CD14-positive monocyte (primary cell): ENCODE results near the gene MINAR1. TPM values are rescaled to one million over a fixed set of nuclear protein-coding genes. Genes with fewer than 3 reads are reported as not detected.

Source experiments
- DNase-seq, 3 donors: peaks; one replicate each; pipeline ENCODE4 v3.0.0-alpha.2; 2011 to 2022
- H2AFZ ChIP-seq: 2 replicates; pipeline ENCODE4 v1.6.0; 2012; ENCODE audit warnings: mild to moderate bottlenecking, low read depth, low read length, inconsistent platforms; ENCODE audit not compliant: insufficient read depth, poor library complexity, severe bottlenecking
- H3K27ac ChIP-seq, 2 donors: 1 replicate in 1 of 2; 2 replicates in 1 of 2; pipeline ENCODE4 v1.5.1; 2012 to 2013; ENCODE audit warnings: low read length in 2 of 2, control low read depth in 1 of 2, inconsistent platforms in 1 of 2, low read depth in 1 of 2, mild to moderate bottlenecking in 1 of 2
- H3K27me3 ChIP-seq, 2 donors: one replicate each; pipeline versions ENCODE4 v1.6.0 to v1.6.1; 2011 to 2013; ENCODE audit warnings: low read length in 2 of 2; ENCODE audit not compliant: control insufficient read depth in 2 of 2, insufficient read depth in 2 of 2
- H3K36me3 ChIP-seq, 2 donors: replicated peaks in 1 of 2; 1 replicate in 1 of 2; 2 replicates in 1 of 2; pipeline versions ENCODE4 v1.5.1 to v1.6.1; 2012 to 2013; ENCODE audit warnings: low read length in 2 of 2, control low read depth in 1 of 2, inconsistent platforms in 1 of 2, mild to moderate bottlenecking in 1 of 2; ENCODE audit not compliant: insufficient read depth in 2 of 2, control insufficient read depth in 1 of 2
- H3K4me1 ChIP-seq, 2 donors: 1 replicate in 1 of 2; 2 replicates in 1 of 2; pipeline versions ENCODE4 v1.5.1 to v1.6.1; 2012 to 2013; ENCODE audit warnings: low read length in 2 of 2, control low read depth in 1 of 2, inconsistent platforms in 1 of 2, mild to moderate bottlenecking in 1 of 2, moderate library complexity in 1 of 2; ENCODE audit not compliant: insufficient read depth in 2 of 2, control insufficient read depth in 1 of 2
- H3K4me2 ChIP-seq: replicated peaks from 2 replicates; pipeline ENCODE3; 2012; ENCODE audit warnings: low read length, moderate library complexity, mild to moderate bottlenecking; ENCODE audit not compliant: poor library complexity, severe bottlenecking; ENCODE audit errors: extremely low read depth
- H3K4me3 ChIP-seq, 3 experiments: fragments of 200-600 bp in 1 of 3; sonication (generic) in 1 of 3; replicated peaks in 1 of 3; 1 replicate in 2 of 3; 2 replicates in 1 of 3; pipeline ENCODE4 v1.5.1; 2011 to 2013; ENCODE audit warnings: low read length in 3 of 3, mild to moderate bottlenecking in 3 of 3, control low read depth in 2 of 3, low read depth in 2 of 3, inconsistent platforms in 1 of 3, moderate library complexity in 1 of 3
- H3K79me2 ChIP-seq: 2 replicates; pipeline ENCODE4 v1.6.0; 2012; ENCODE audit warnings: mild to moderate bottlenecking, control low read depth, inconsistent platforms, low read length, moderate library complexity; ENCODE audit not compliant: insufficient read depth
- H3K9ac ChIP-seq: 2 replicates; pipeline ENCODE4 v1.6.0; 2017; ENCODE audit warnings: low read length, mild to moderate bottlenecking; ENCODE audit not compliant: insufficient read depth, poor library complexity, severe bottlenecking
- H3K9me3 ChIP-seq, 2 donors: replicated peaks in 1 of 2; 1 replicate in 1 of 2; 2 replicates in 1 of 2; pipeline versions ENCODE4 v1.5.1 to v1.6.1; 2012 to 2013; ENCODE audit warnings: low read length in 2 of 2, control low read depth in 1 of 2; ENCODE audit not compliant: control insufficient read depth in 1 of 2, insufficient read depth in 1 of 2
- H4K20me1 ChIP-seq: 2 replicates; pipeline ENCODE4 v1.6.0; 2012; ENCODE audit warnings: mild to moderate bottlenecking, low read length, control low read depth, moderate library complexity; ENCODE audit not compliant: insufficient read depth
- H3K27ac Mint-ChIP-seq, 7 donors: one replicate each; pipeline ENCODE4 v1.8.0; 2020; ENCODE audit warnings: mild to moderate bottlenecking in 7 of 7, mixed read lengths in 7 of 7, moderate library complexity in 6 of 7, inconsistent platforms in 2 of 7
- H3K27me3 Mint-ChIP-seq, 3 donors: one replicate each; pipeline ENCODE4 v1.8.0; 2021 to 2022; ENCODE audit warnings: low read depth in 3 of 3, mild to moderate bottlenecking in 3 of 3, mixed read lengths in 3 of 3, moderate library complexity in 3 of 3, inconsistent platforms in 1 of 3
- H3K36me3 Mint-ChIP-seq, 2 donors: one replicate each; pipeline ENCODE4 v1.8.0; 2020; ENCODE audit warnings: mixed read lengths in 2 of 2, inconsistent platforms in 1 of 2, mild to moderate bottlenecking in 1 of 2
- H3K4me1 Mint-ChIP-seq: one replicate; pipeline ENCODE4 v1.8.0; 2020; ENCODE audit warnings: mild to moderate bottlenecking, mixed read lengths
- H3K4me3 Mint-ChIP-seq, 2 donors: one replicate each; pipeline ENCODE4 v1.8.0; 2020; ENCODE audit warnings: mild to moderate bottlenecking in 2 of 2, mixed read lengths in 2 of 2, moderate library complexity in 1 of 2
- H3K9me3 Mint-ChIP-seq, 7 donors: one replicate each; pipeline ENCODE4 v1.8.0; 2020 to 2022; ENCODE audit warnings: mixed read lengths in 7 of 7, mild to moderate bottlenecking in 6 of 7, moderate library complexity in 6 of 7, inconsistent platforms in 2 of 7
- WGBS: methylation state at CpG from one replicate; pipeline ENCODE4 v1.1.5; 2013; ENCODE audit warnings: missing lambda C conversion rate; ENCODE audit not compliant: insufficient coverage; 5-methylcytosine and 5-hydroxymethylcytosine counted together
- intact Hi-C, 2 donors: fragments of 100-400 bp; cut with micrococcal nuclease; formaldehyde crosslinking; loops; one replicate each; pipeline versions ENCODE4 v1.15.0 to v1.15.1; 2023
- polyA plus RNA-seq, 3 donors: library from polyadenylated mRNA; depleted of rRNA in 1 of 3; unstranded in 2 of 3; stranded (reverse) in 1 of 3; fragments of 300-500 nt in 2 of 3; fragments of >200 nt in 1 of 3; fragmentation: Illumina TruSeq in 2 of 3; gene quantifications; 1 replicate in 2 of 3; 2 replicates in 1 of 3; pipeline ENCODE4 v1.2.3, GENCODE V29; 2012 to 2021
- TF ChIP-seq, protein P1 (sequence below): fragments of 200-600 bp; IDR thresholded peaks from one replicate; pipeline ENCODE4 v1.8.0; 2022; ENCODE audit warnings: antibody characterized with exemption, mild to moderate bottlenecking

The MINAR1 gene
- polyA plus RNA-seq, 3 donors: 0.04 to 0.19 TPM; not detected in 1

DNA sequence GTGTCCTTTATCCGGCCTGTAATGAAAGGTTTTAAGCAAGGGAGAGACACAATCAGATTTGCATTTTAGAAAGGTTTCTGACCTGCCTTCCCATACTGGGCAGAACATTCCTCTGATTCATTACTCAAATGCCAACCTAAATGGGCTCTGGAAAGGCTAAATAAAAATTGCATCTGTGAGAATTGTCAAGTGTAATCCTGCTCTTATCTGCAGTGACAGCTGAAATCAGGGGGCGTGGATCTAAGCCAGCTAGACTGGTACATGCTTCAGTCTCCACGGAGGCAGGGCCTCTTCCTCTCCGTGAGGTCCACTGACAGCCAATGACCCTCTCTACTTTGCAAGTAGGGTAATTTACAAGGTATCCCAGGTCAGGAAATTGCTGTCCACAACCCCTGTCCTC, 32.5 kb upstream of the MINAR1 start:
- no peak overlapping the region for H2AFZ ChIP-seq
- Mint-ChIP-seq H3K4me3 (no peak overlapping the region), H3K27ac (no peak overlapping the region), H3K9me3 (no peaks in the 10 kb centered on the region), H3K27me3 (peaks cover 0 to 1% (median 0%) of the 10 kb centered on the region in 3 donors), H3K36me3 (no peaks in the 10 kb centered on the region), H3K4me1 (no peaks in the 10 kb centered on the region)
- H4K20me1 ChIP-seq: no peaks in the 10 kb centered on the region
- intact Hi-C loops: no loop called here
- TF ChIP-seq, protein P1, sequence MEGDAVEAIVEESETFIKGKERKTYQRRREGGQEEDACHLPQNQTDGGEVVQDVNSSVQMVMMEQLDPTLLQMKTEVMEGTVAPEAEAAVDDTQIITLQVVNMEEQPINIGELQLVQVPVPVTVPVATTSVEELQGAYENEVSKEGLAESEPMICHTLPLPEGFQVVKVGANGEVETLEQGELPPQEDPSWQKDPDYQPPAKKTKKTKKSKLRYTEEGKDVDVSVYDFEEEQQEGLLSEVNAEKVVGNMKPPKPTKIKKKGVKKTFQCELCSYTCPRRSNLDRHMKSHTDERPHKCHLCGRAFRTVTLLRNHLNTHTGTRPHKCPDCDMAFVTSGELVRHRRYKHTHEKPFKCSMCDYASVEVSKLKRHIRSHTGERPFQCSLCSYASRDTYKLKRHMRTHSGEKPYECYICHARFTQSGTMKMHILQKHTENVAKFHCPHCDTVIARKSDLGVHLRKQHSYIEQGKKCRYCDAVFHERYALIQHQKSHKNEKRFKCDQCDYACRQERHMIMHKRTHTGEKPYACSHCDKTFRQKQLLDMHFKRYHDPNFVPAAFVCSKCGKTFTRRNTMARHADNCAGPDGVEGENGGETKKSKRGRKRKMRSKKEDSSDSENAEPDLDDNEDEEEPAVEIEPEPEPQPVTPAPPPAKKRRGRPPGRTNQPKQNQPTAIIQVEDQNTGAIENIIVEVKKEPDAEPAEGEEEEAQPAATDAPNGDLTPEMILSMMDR: no peak
- H3K79me2 ChIP-seq: no peaks in the 10 kb centered on the region
- no peaks in the 10 kb centered on the region for H3K4me1 ChIP-seq
- H3K9ac ChIP-seq: no peak overlapping the region
- no peak overlapping the region for H3K4me2 ChIP-seq
- H3K36me3 ChIP-seq: no peaks in the 10 kb centered on the region
- no peak for DNase-seq
- WGBS: 94% methylated on average over 3 of the region's 4 CpGs
- H3K27me3 ChIP-seq: no peaks in the 10 kb centered on the region
- no peak overlapping the region for H3K4me3 ChIP-seq
- H3K27ac ChIP-seq: no peak overlapping the region
- no peaks in the 10 kb centered on the region for H3K9me3 ChIP-seq

DNA sequence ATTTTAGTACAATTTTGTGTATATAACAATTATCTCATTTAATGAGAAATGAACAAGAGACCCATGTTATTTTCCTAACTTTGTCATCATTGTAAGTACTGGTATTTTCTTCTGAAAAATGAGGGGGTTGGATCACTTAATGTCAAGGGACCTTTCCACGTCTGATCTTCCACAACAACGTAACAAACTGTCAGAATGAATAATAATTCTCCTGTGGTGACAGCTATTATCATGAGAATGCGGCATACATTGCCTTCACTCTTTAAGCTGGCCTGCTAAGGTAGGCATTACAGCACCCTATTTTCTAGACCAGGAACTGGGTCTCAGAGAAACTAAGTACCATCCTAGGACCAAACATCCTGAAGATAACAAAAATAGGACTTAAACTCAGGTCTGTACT, 31.5 kb upstream of the MINAR1 start:
- no peak overlapping the region for H3K4me2 ChIP-seq
- H3K36me3 Mint-ChIP-seq: no peaks in the 10 kb centered on the region
- no peaks in the 10 kb centered on the region for H3K4me1 Mint-ChIP-seq
- no peaks in the 10 kb centered on the region for H3K79me2 ChIP-seq
- H4K20me1 ChIP-seq: no peaks in the 10 kb centered on the region
- DNase-seq: no peak
- H3K4me3 ChIP-seq: no peak overlapping the region
- no peak overlapping the region for H3K27ac Mint-ChIP-seq
- no peaks in the 10 kb centered on the region for H3K36me3 ChIP-seq
- 81% methylated on average over 3 of the region's 3 CpGs for WGBS
- H3K4me3 Mint-ChIP-seq: no peak overlapping the region
- H3K27me3 Mint-ChIP-seq: peaks cover 0 to 1% (median 0%) of the 10 kb centered on the region in 3 donors
- no peaks in the 10 kb centered on the region for H3K27me3 ChIP-seq
- no peaks in the 10 kb centered on the region for H3K9me3 Mint-ChIP-seq
- H3K9me3 ChIP-seq: no peaks in the 10 kb centered on the region
- no peak overlapping the region for H2AFZ ChIP-seq
- TF ChIP-seq, protein P1: no peak
- H3K9ac ChIP-seq: no peak overlapping the region
- intact Hi-C loops: no loop called here
- no peaks in the 10 kb centered on the region for H3K4me1 ChIP-seq
- H3K27ac ChIP-seq: no peak overlapping the region
